Activated naive CD4-positive, alpha-beta T cell treated with anti-CD3 and anti-CD28 coated beads, Interleukin-2, amount 10 ng/mL, durations not matched to agents 7 days and 5 days (primary cell): ENCODE measurements around the gene TNRC6C.

Source experiments
- CTCF ChIA-PET: fragments of 350-600 bp; sonication (Branson Sonifier 250); formaldehyde crosslinking; loops from one replicate; lab custom pipeline; 2021; ENCODE audit warnings: antibody characterized with exemption; lab: Charles Lee
- DNase-seq: peaks from one replicate; pipeline ENCODE4 v3.0.0-alpha.2; 2020
- H3K27ac Mint-ChIP-seq: one replicate; pipeline ENCODE4 v1.8.0; 2021; ENCODE audit warnings: mild to moderate bottlenecking, moderate library complexity, mixed read lengths
- H3K27me3 Mint-ChIP-seq: one replicate; pipeline ENCODE4 v1.8.0; 2021; ENCODE audit warnings: mild to moderate bottlenecking, mixed read lengths
- H3K36me3 Mint-ChIP-seq: one replicate; pipeline ENCODE4 v1.8.0; 2021; ENCODE audit warnings: mixed read lengths
- H3K4me1 Mint-ChIP-seq: one replicate; pipeline ENCODE4 v1.8.0; 2021; ENCODE audit warnings: mixed read lengths
- H3K4me3 Mint-ChIP-seq: one replicate; pipeline ENCODE4 v1.8.0; 2021; ENCODE audit warnings: mild to moderate bottlenecking, moderate library complexity, mixed read lengths
- H3K9me3 Mint-ChIP-seq: one replicate; pipeline ENCODE4 v1.8.0; 2021; ENCODE audit warnings: mixed read lengths

Gene TNRC6C

DNA sequence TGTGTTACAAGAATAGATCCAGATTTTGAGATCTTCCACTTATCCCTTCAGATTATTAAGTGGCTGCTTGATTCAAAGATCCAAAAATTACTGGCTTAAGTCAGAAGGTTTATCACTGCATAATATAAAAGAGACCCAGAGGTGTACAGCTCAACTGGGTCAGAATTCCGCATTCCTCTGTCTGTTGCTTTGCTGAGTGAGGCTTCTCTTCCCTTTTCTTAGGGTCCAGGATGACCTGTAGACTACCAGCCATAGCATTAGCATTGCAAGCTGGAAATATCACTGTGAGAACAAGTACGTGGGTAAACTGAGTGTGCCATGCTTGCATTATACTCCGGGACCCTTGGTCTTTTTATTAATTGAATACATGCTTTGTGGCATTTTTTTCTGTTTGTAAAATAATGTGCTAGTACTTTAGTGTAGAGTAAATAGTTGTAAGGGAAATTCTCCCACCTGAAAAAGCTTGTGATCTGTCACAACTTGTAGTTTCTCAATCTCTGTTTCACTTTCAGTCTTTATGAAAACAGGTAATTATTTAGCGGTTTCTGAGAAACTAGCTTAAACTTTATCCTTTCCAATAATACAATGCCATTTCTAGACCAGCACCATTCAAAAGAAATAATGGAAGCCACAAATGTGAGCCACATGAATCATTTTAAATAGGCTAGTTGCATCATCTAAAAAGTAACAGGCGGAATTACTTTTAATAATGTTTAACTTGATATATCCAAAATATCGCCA, 61.6 kb downstream of the TNRC6C start:
- no peaks in the 10 kb centered on the region for H3K27me3 Mint-ChIP-seq
- H3K36me3 Mint-ChIP-seq: peaks cover 12% of the 10 kb centered on the region
- peaks cover 37% of the 10 kb centered on the region for H3K4me1 Mint-ChIP-seq
- no peak for DNase-seq
- CTCF ChIA-PET: interaction anchor here (0.6 to 3.2 kb wide), 25 partner anchors 9 to 537 kb away, joined by 3 to 28 read pairs (median 5); no protein-coding TSS in a partner anchor
- H3K27ac Mint-ChIP-seq: peak overlapping the region; percentile 94
- no peaks in the 10 kb centered on the region for H3K9me3 Mint-ChIP-seq
- H3K4me3 Mint-ChIP-seq: peak overlapping the region; percentile 58

DNA sequence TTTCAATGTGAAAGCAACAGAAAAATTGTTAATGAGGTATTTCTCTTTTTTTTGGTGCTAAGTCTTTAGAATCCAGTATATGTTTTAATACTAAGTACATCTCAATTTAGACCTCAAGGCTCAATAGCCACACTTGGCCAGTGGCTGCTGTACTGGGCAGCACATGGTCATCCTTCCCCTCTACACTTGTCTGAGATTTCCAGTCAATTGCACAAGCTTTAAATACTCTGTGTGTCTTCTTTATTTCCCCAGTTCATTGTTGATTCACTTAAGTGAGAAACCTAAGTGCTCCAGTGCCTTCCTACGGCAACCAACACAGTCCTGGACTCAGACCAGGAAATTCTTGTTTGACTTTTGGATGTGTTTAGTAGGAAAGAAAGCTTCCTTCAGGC, 62.2 kb downstream of the TNRC6C start:
- peaks cover 12% of the 10 kb centered on the region for H3K36me3 Mint-ChIP-seq
- H3K27me3 Mint-ChIP-seq: no peaks in the 10 kb centered on the region
- no peak for DNase-seq
- no peaks in the 10 kb centered on the region for H3K9me3 Mint-ChIP-seq
- peaks cover 37% of the 10 kb centered on the region for H3K4me1 Mint-ChIP-seq
- peak overlapping the region; percentile 33 for H3K4me3 Mint-ChIP-seq
- CTCF ChIA-PET: interaction anchor here (0.6 to 3.2 kb wide), 15 partner anchors 10 to 538 kb away, joined by 3 to 28 read pairs (median 5); no protein-coding TSS in a partner anchor
- H3K27ac Mint-ChIP-seq: peak overlapping the region; percentile 94

DNA sequence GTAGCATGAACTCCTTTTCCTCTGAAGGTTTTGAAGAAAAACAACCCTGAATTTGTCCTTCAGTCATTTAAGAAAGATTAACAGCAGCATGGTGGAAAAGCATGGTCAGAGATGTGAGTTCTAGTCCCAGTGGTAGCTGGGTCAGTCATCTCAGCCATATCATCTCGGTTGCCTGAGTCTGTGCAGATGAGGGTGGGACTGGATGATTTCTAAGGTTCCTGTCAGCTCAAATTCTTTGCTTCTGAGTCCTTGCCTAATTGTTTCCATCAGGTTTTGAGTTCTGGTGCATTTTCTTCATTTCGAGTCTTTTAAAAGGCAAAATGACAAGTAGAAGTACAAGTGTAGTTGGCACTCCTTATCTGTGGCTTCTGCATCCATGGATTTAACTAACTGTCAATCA, 63.9 kb downstream of the TNRC6C start:
- CTCF ChIA-PET: interaction anchor here (1.0 to 4.0 kb wide), 2 partner anchors 9 to 63 kb away, joined by 3 to 20 read pairs; no protein-coding TSS in a partner anchor
- H3K36me3 Mint-ChIP-seq: peaks cover 12% of the 10 kb centered on the region
- no peaks in the 10 kb centered on the region for H3K9me3 Mint-ChIP-seq
- no peak overlapping the region for H3K4me3 Mint-ChIP-seq
- H3K4me1 Mint-ChIP-seq: peaks cover 40% of the 10 kb centered on the region
- no peaks in the 10 kb centered on the region for H3K27me3 Mint-ChIP-seq
- DNase-seq: no peak
- H3K27ac Mint-ChIP-seq: no peak overlapping the region

- Mint-ChIP-seq H3K27me3 (no peaks in the 10 kb centered on the region), H3K36me3 (peaks cover 14% of the 10 kb centered on the region), H3K4me3 (no peak overlapping the region), H3K4me1 (peaks cover 44% of the 10 kb centered on the region), H3K27ac (no peak overlapping the region), H3K9me3 (no peaks in the 10 kb centered on the region)
- DNase-seq: no peak
- CTCF ChIA-PET: interaction anchor here (1.0 to 4.0 kb wide), 2 partner anchors 10 to 62 kb away, joined by 3 to 20 read pairs; no protein-coding TSS in a partner anchor
These were observed 64.5 kb downstream of the TNRC6C start for GRCh38 chr17:78023042-78023441.

- peaks cover 3% of the 10 kb centered on the region for H3K9me3 Mint-ChIP-seq
- DNase-seq: no peak
- H3K36me3 Mint-ChIP-seq: peaks cover 13% of the 10 kb centered on the region
- no peak overlapping the region for H3K27ac Mint-ChIP-seq
- H3K4me1 Mint-ChIP-seq: peaks cover 21% of the 10 kb centered on the region
- H3K27me3 Mint-ChIP-seq: no peaks in the 10 kb centered on the region
- CTCF ChIA-PET: no interaction called here
- H3K4me3 Mint-ChIP-seq: no peak overlapping the region
These were observed 67.9 kb downstream of the TNRC6C start for GRCh38 chr17:78026381-78026780.

- no peak for DNase-seq
- CTCF ChIA-PET: no interaction called here
- H3K36me3 Mint-ChIP-seq: peaks cover 16% of the 10 kb centered on the region
- no peak overlapping the region for H3K27ac Mint-ChIP-seq
- peaks cover 18% of the 10 kb centered on the region for H3K4me1 Mint-ChIP-seq
- no peaks in the 10 kb centered on the region for H3K27me3 Mint-ChIP-seq
- H3K4me3 Mint-ChIP-seq: no peak overlapping the region
- peaks cover 3% of the 10 kb centered on the region for H3K9me3 Mint-ChIP-seq
These were observed 68.6 kb downstream of the TNRC6C start for GRCh38 chr17:78027121-78027520.

- no peak for DNase-seq
- Mint-ChIP-seq H3K4me1 (peaks cover 12% of the 10 kb centered on the region), H3K36me3 (peaks cover 21% of the 10 kb centered on the region), H3K27ac (no peak overlapping the region), H3K4me3 (no peak overlapping the region), H3K27me3 (no peaks in the 10 kb centered on the region), H3K9me3 (peaks cover 3% of the 10 kb centered on the region)
- CTCF ChIA-PET: interaction anchor here (0.7 to 1.1 kb wide), 2 partner anchors 10 to 55 kb away, joined by 3 to 4 read pairs; no protein-coding TSS in a partner anchor
These were observed 71.2 kb downstream of the TNRC6C start for GRCh38 chr17:78029697-78030096.

DNA sequence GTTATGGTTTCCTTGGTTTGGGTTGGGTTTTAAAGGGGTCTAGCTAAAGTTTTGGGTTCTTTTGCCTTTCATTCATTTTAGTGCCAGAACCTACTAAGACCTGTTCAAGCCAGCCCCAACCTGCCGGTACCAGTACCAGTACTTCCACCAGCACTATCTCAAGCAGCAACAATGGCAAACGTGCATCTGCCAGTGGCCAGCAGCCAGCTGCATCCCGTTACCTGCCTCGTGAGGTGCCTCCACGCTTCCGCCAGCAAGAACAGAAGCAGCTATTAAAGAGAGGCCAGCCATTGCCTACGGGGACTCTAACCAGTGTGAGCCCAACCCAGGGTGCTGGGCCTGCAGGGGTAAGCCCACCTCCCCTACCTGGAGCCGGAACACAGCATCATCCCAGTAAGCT, 72.9 kb downstream of the TNRC6C start:
- no peak overlapping the region for H3K27ac Mint-ChIP-seq
- CTCF ChIA-PET: interaction anchor here (1.1 to 2.0 kb wide), 2 partner anchors 12 to 18 kb away, joined by 3 to 11 read pairs; no protein-coding TSS in a partner anchor
- no peaks in the 10 kb centered on the region for H3K27me3 Mint-ChIP-seq
- no peak overlapping the region for H3K4me3 Mint-ChIP-seq
- DNase-seq: no peak
- peaks cover 3% of the 10 kb centered on the region for H3K9me3 Mint-ChIP-seq
- peaks cover 12% of the 10 kb centered on the region for H3K4me1 Mint-ChIP-seq
- peaks cover 35% of the 10 kb centered on the region for H3K36me3 Mint-ChIP-seq

DNA sequence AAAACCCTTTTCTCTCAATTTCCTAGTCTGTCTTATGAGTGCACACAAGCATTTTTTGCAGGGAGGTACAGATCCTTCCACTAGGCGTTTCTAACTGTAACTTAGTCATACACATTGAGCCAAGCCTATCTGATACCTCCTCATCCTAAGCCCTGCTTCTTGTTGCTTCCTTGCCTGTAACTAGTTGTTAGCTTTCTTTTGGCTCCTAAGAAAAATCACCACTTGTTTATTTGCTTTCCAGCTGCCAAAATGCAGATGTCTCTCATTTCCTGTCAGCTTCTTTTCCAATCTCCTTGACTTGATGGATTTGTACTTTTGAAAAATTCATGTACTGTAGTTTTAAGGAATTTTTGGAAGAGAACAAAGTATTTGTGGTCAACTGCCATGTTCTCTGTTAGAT, 73.7 kb downstream of the TNRC6C start:
- no peak for DNase-seq
- no peak overlapping the region for H3K4me3 Mint-ChIP-seq
- no peaks in the 10 kb centered on the region for H3K27me3 Mint-ChIP-seq
- peaks cover 9% of the 10 kb centered on the region for H3K4me1 Mint-ChIP-seq
- peaks cover 3% of the 10 kb centered on the region for H3K9me3 Mint-ChIP-seq
- peaks cover 38% of the 10 kb centered on the region for H3K36me3 Mint-ChIP-seq
- CTCF ChIA-PET: interaction anchor here (1.1 to 2.0 kb wide), 2 partner anchors 13 to 19 kb away, joined by 3 to 11 read pairs; no protein-coding TSS in a partner anchor
- no peak overlapping the region for H3K27ac Mint-ChIP-seq

DNA sequence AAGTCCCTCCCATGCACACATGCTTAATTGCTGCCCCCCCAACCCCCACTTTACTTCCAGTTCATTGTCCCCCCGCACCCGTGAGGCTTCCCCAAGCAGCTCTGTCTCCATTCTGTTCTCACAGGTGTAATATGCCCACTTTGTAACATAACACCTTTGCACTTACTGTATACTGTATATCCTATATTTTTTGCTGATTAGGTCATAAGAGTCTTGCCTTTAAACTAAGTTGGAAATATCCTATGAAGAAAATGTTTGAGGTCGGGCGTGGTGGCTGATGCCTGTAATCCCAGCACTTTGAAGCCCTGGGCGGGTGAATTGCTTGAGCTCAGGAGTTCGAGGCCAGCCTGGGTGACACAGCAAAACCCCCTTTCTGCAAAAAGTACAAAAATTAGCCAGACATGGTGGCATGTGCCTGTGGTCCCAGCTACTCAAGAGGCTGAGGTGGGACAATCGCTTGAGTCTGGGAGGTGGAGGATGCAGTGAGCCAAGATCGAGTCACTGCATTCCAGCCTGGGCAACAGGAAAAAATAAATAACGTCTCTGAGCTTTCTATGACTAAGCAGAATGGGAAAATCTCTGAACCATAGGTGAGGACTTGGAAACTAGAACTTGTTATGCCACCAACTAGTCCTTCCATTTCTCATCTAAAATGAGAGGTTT, 76.1 kb downstream of the TNRC6C start:
- Mint-ChIP-seq H3K36me3 (peaks cover 47% of the 10 kb centered on the region), H3K9me3 (no peaks in the 10 kb centered on the region), H3K4me3 (no peak overlapping the region), H3K4me1 (peaks cover 2% of the 10 kb centered on the region), H3K27ac (no peak overlapping the region), H3K27me3 (no peaks in the 10 kb centered on the region)
- no peak for DNase-seq
- CTCF ChIA-PET: interaction anchor here (1.0 to 1.4 kb wide), 2 partner anchors 16 to 50 kb away, joined by 3 to 4 read pairs; no protein-coding TSS in a partner anchor

DNA sequence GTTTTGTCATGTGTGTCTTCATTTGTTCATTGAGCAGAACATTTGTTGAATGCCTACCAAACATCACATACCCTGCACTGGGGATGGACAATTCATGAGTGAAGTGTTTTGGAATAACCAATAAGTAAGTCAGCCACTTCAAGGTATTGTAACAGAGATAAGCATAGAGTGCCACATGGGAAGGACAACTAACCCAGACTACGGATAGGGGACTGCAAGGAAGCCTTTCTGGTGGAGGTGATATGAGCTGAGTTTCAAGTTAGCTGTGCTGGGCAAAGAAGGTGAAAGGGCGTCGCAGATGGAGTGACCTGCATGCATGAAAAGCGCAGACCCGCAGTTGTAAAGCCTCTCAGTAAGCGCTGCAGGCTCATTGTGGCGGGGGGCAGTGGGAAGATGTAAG, 78.8 kb downstream of the TNRC6C start:
- DNase-seq: no peak
- Mint-ChIP-seq H3K36me3 (peaks cover 39% of the 10 kb centered on the region), H3K4me3 (no peak overlapping the region), H3K4me1 (peaks cover 16% of the 10 kb centered on the region), H3K27me3 (no peaks in the 10 kb centered on the region), H3K27ac (no peak overlapping the region), H3K9me3 (no peaks in the 10 kb centered on the region)
- CTCF ChIA-PET: interaction anchor here (1.7 kb wide), 1 partner anchor 18 kb away, joined by 7 read pairs; no protein-coding TSS in a partner anchor

- peaks cover 16% of the 10 kb centered on the region for H3K4me1 Mint-ChIP-seq
- H3K36me3 Mint-ChIP-seq: peaks cover 44% of the 10 kb centered on the region
- no peak overlapping the region for H3K27ac Mint-ChIP-seq
- CTCF ChIA-PET: no interaction called here
- H3K4me3 Mint-ChIP-seq: no peak overlapping the region
- DNase-seq: no peak
- H3K9me3 Mint-ChIP-seq: no peaks in the 10 kb centered on the region
- H3K27me3 Mint-ChIP-seq: no peaks in the 10 kb centered on the region
These were observed 80.3 kb downstream of the TNRC6C start for GRCh38 chr17:78038748-78039288.

DNA sequence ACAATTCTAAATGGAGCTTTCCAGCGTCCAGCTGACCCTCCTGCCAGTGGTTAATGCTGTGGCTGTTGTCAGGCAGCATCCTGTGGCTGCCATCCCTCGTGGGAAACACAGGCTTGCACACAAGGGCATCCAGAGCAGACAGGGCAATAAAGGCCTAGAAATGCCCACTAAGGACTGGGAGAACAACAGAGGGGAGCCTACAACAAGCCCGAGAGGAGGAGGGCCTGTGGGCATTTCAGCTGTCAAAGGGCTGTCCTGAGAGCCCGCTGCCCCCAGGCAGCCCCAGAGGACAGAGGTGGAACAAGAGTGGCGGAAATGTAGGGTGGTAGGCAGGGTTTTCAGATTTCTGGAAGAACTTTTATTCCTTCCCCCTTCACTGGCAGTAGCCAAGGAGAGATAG, 81.1 kb downstream of the TNRC6C start:
- DNase-seq: no peak

More for the DNA sequence above, 81.1 kb downstream of the TNRC6C start:
- CTCF ChIA-PET: interaction anchor here (3.9 kb wide), 1 partner anchor 20 kb away, joined by 11 read pairs; no protein-coding TSS in a partner anchor
- no peak overlapping the region for H3K4me3 Mint-ChIP-seq
- H3K36me3 Mint-ChIP-seq: peaks cover 43% of the 10 kb centered on the region
- no peak overlapping the region for H3K27ac Mint-ChIP-seq
- no peaks in the 10 kb centered on the region for H3K27me3 Mint-ChIP-seq
- H3K9me3 Mint-ChIP-seq: no peaks in the 10 kb centered on the region
- peaks cover 16% of the 10 kb centered on the region for H3K4me1 Mint-ChIP-seq
